Adrenal gland (tissue), 12 donors: Measurements from ENCODE around the gene OR6C76. TPM values are rescaled to one million over a fixed set of nuclear protein-coding genes. Genes with fewer than 3 reads are reported as not detected.
"Not testable (repeated sequence)": the region's sequence is repeated elsewhere in the genome, so short reads cannot be mapped to it uniquely, and the experiment has no call there.

Experiments used
- DNase-seq, 7 donors: peaks; one replicate each; pipeline ENCODE4 v3.0.0-alpha.2; 2019 to 2020
- H3K27ac ChIP-seq, 5 donors: fragments of 200-600 bp; sonication (generic) in 4 of 5; 1 replicate in 3 of 5; 2 replicates in 2 of 5; pipeline versions ENCODE4 v1.5.1 to v1.8.0; 2016 to 2020; ENCODE audit warnings: mild to moderate bottlenecking in 1 of 5
- H3K27me3 ChIP-seq: fragments of 200-600 bp; 2 replicates; pipeline ENCODE4 v1.8.0; 2021
- H3K36me3 ChIP-seq, 2 donors: fragments of 200-600 bp; replicated peaks in 1 of 2; 1 replicate in 1 of 2; 2 replicates in 1 of 2; pipeline versions ENCODE4 v1.5.1 to v1.8.0; 2018 to 2022
- H3K4me1 ChIP-seq, 2 donors: fragments of 200-600 bp; replicated peaks in 1 of 2; 1 replicate in 1 of 2; 2 replicates in 1 of 2; pipeline versions ENCODE4 v1.5.1 to v1.8.0; 2018 to 2021
- H3K4me3 ChIP-seq, 4 donors: fragments of 200-600 bp; sonication (generic) in 3 of 4; one replicate each; pipeline ENCODE4 v1.5.1; 2016 to 2018
- H3K9me3 ChIP-seq, 3 donors: fragments of 200-600 bp; sonication (generic) in 1 of 3; replicated peaks in 1 of 3; 1 replicate in 2 of 3; 2 replicates in 1 of 3; pipeline versions ENCODE4 v1.5.1 to v1.8.0; 2016 to 2021
- POLR2A ChIP-seq, 2 donors: fragments of 450-650 bp; IDR thresholded peaks; one replicate each; pipeline ENCODE4 v1.6.1; 2017; ENCODE audit warnings: antibody characterized with exemption in 2 of 2, mild to moderate bottlenecking in 2 of 2, moderate library complexity in 1 of 2
- WGBS, 4 donors: extraction: QIAGEN DNeasy Blood & Tissue Kit in 2 of 4; methylation state at CpG; one replicate each; pipeline versions ENCODE4 v1.1.5 to v1.1.7; 2013 to 2017; 5-methylcytosine and 5-hydroxymethylcytosine counted together
- intact Hi-C, 2 donors: fragments of 100-400 bp; cut with DNase I; formaldehyde crosslinking; loops; one replicate each; pipeline versions ENCODE4 v1.14.1 to v1.15.0; 2022 to 2023
- polyA plus RNA-seq, 3 donors: library from polyadenylated mRNA; stranded (reverse); fragments of 200-250 nt in 2 of 3; fragments of 350-450 nt in 1 of 3; fragmentation: Illumina TruSeq in 1 of 3; extraction: RNeasy Lipid Tissue Mini Kit (QIAGEN cat#74804) in 1 of 3; gene quantifications; one replicate each; pipeline ENCODE4 v1.2.3, GENCODE V29; 2013 to 2014
- total RNA-seq, 9 donors: library from RNA; depleted of rRNA in 4 of 9; stranded (reverse); fragments of >200 nt in 4 of 9; fragments of 120-200 nt in 1 of 9; fragmentation: NEBNext Ultra II Directional in 1 of 9; extraction: Animal tissue kit (Norgen Biotek cat#: 25700) in 1 of 9; gene quantifications; one replicate each; pipeline versions ENCODE4 v1.1.0 to v1.2.4, GENCODE V29; 2013 to 2023
- TF ChIP-seq, protein P1 (sequence below), 6 experiments: fragments of 450-650 bp in 4 of 6; fragments of 200-600 bp in 2 of 6; sonication (generic) in 1 of 6; IDR thresholded peaks; 1 replicate in 5 of 6; 2 replicates in 1 of 6; pipeline versions ENCODE4 v1.5.1 to v1.8.0; 2016 to 2021; ENCODE audit warnings: antibody characterized with exemption in 6 of 6, mild to moderate bottlenecking in 2 of 6, moderate library complexity in 1 of 6
- donor health status: healthy with polysubstance abuse.
- donor health status: Bipolar disorder and iron deficiency.
- donor health status: DM: yes; HTN: yes; CAD: no.
- donor health status: DM: no; HTN: no; CAD: no.
- donor health status: DM: no; HTN: no; CAD: no.
- donor health status: DM: yes; HTN: yes; CAD: no.

OR6C76 gene
- total and polyA plus RNA-seq, 12 donors = not detected

DNA sequence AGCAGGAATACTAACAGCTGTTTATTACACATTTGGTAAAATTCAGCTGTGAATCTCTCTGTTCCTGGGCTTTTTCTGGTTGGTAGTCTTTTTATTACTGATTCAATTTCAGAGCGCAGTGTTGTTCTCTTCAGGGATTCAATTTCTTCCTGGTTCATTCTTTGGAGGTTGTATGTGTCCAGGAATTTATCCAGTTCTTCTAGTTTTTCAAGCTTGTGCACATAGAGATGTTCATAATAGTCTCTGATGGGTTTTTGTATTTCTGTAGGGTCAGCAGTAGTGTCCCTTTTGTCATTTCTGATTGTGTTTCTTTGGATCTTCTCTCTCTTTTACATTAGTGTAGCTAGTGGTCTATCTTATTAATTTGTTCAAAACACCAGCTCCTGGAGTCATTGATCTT is 9.1 kb upstream of the OR6C76 start:
- Histone ChIP-seq H3K4me1 (no peaks in the 10 kb centered on the region), H3K27me3 (no peaks in the 10 kb centered on the region), H3K27ac (no peak overlapping the region), H3K36me3 (no peaks in the 10 kb centered on the region), H3K4me3 (no peak overlapping the region), H3K9me3 (no peaks in the 10 kb centered on the region)
- no peak for DNase-seq
- WGBS, 4 donors = 37 to 100% (median 97%) methylated on average over 1 of the region's 1 CpG
- TF ChIP-seq POLR2A (IDR thresholded peaks at IDR 0.05) = no peak
- TF ChIP-seq, protein P1, sequence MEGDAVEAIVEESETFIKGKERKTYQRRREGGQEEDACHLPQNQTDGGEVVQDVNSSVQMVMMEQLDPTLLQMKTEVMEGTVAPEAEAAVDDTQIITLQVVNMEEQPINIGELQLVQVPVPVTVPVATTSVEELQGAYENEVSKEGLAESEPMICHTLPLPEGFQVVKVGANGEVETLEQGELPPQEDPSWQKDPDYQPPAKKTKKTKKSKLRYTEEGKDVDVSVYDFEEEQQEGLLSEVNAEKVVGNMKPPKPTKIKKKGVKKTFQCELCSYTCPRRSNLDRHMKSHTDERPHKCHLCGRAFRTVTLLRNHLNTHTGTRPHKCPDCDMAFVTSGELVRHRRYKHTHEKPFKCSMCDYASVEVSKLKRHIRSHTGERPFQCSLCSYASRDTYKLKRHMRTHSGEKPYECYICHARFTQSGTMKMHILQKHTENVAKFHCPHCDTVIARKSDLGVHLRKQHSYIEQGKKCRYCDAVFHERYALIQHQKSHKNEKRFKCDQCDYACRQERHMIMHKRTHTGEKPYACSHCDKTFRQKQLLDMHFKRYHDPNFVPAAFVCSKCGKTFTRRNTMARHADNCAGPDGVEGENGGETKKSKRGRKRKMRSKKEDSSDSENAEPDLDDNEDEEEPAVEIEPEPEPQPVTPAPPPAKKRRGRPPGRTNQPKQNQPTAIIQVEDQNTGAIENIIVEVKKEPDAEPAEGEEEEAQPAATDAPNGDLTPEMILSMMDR (IDR thresholded peaks at IDR 0.05) = no peak
- intact Hi-C loops = no loop called here

- intact Hi-C loops = no loop called here
- WGBS, 4 donors = 82 to 90% (median 85%) methylated on average over 2 of the region's 2 CpGs
Measured at GRCh38 chr12:55420307-55420962, 5.6 kb upstream of the OR6C76 start.

GRCh38 chr12:55428331-55429243 is 2.5 kb downstream of the OR6C76 start:
- no peaks in the 10 kb centered on the region for H3K4me1 ChIP-seq
- intact Hi-C loops = no loop called here
- no peak for DNase-seq
- H3K27me3 ChIP-seq = no peaks in the 10 kb centered on the region
- no peak overlapping the region for H3K4me3 ChIP-seq
- H3K9me3 ChIP-seq = no peaks in the 10 kb centered on the region
- TF ChIP-seq, protein P1 (IDR thresholded peaks at IDR 0.05) = no peak
- TF ChIP-seq POLR2A (IDR thresholded peaks at IDR 0.05) = no peak
- no peaks in the 10 kb centered on the region for H3K36me3 ChIP-seq
- WGBS, 4 donors = 11 to 30% (median 22%) methylated on average over 1 of the region's 1 CpG
- H3K27ac ChIP-seq = no peak overlapping the region

More at GRCh38 chr12:55420307-55420962, 5.6 kb upstream of the OR6C76 start:
- H3K27me3 ChIP-seq = no peaks in the 10 kb centered on the region
- no peaks in the 10 kb centered on the region for H3K9me3 ChIP-seq
- no peak for DNase-seq
- no peaks in the 10 kb centered on the region for H3K36me3 ChIP-seq
- no peaks in the 10 kb centered on the region for H3K4me1 ChIP-seq
- no peak for TF ChIP-seq POLR2A (IDR thresholded peaks at IDR 0.05)
- TF ChIP-seq, protein P1 (IDR thresholded peaks at IDR 0.05) = no peak
- no peak overlapping the region for H3K4me3 ChIP-seq
- no peak overlapping the region for H3K27ac ChIP-seq

DNA sequence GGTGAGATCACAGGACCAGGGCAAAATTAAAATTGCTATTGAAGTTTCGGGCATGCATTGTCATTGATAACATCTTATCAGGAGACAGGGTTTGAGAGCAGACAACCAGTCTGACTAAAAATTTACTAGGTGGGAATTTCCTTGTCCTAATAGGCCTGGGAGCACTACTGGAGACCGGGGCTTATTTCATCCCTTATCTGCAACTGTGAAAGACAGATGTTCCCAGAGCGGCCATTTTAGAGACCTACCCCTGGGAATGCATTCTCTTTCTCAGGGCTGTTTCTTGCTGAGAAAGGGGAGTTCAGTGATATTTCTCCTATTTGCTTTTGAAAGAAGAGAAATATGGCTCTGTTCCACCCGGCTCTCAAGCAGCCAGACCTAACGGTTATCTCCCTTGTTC is 15.2 kb downstream of the OR6C76 start:
- WGBS, 4 donors = 80 to 91% (median 81%) methylated on average over 5 of the region's 5 CpGs
- H3K27me3 ChIP-seq, H3K27ac ChIP-seq, H3K4me1 ChIP-seq, H3K36me3 ChIP-seq, intact Hi-C loops, H3K4me3 ChIP-seq, H3K9me3 ChIP-seq, DNase-seq: not testable (repeated sequence)
